H9 (cell line): Measurements from ENCODE around the gene RHBDD3. TPM values are rescaled to one million over a fixed set of nuclear protein-coding genes. Genes with fewer than 3 reads are reported as not detected.

Experiments
- DNase-seq: peaks from one replicate; pipeline ENCODE4 v3.0.0-alpha.2; 2017
- H2AFZ ChIP-seq: one replicate; pipeline ENCODE4 v1.6.1; 2013; ENCODE audit warnings: mild to moderate bottlenecking, low read length, control low read depth, moderate library complexity
- H2AK5ac ChIP-seq: 2 replicates; pipeline ENCODE4 v1.6.1; 2013; ENCODE audit warnings: low read length, control low read depth, mixed read lengths; ENCODE audit not compliant: insufficient read length
- H2BK120ac ChIP-seq: one replicate; pipeline ENCODE4 v1.6.1; 2013; ENCODE audit warnings: low read depth, mild to moderate bottlenecking, low read length, control low read depth, inconsistent platforms; ENCODE audit not compliant: poor library complexity, severe bottlenecking
- H2BK12ac ChIP-seq: 2 replicates; pipeline ENCODE4 v1.6.1; 2013; ENCODE audit warnings: low read length, control low read depth, mixed read lengths, low read depth; ENCODE audit not compliant: insufficient read length
- H2BK15ac ChIP-seq: 2 replicates; pipeline ENCODE4 v1.6.1; 2013; ENCODE audit warnings: low read depth, low read length, control low read depth
- H2BK20ac ChIP-seq: one replicate; pipeline ENCODE4 v1.6.1; 2013; ENCODE audit warnings: low read depth, mild to moderate bottlenecking, low read length, control low read depth, inconsistent platforms; ENCODE audit not compliant: poor library complexity, severe bottlenecking
- H2BK5ac ChIP-seq: 2 replicates; pipeline ENCODE4 v1.6.1; 2013; ENCODE audit warnings: low read length, control low read depth, mixed read lengths; ENCODE audit not compliant: insufficient read length
- H3K14ac ChIP-seq: 2 replicates; pipeline ENCODE4 v1.6.1; 2013; ENCODE audit warnings: low read length, control low read depth; ENCODE audit not compliant: insufficient read depth
- H3K18ac ChIP-seq: 2 replicates; pipeline ENCODE4 v1.6.1; 2013; ENCODE audit warnings: low read depth, mild to moderate bottlenecking, mixed read lengths, low read length, control low read depth; ENCODE audit not compliant: insufficient read length
- H3K23ac ChIP-seq: 2 replicates; pipeline ENCODE4 v1.6.1; 2013; ENCODE audit warnings: low read length, control low read depth, mixed read lengths, low read depth; ENCODE audit not compliant: insufficient read length
- H3K23me2 ChIP-seq: 2 replicates; pipeline ENCODE4 v1.6.1; 2013; ENCODE audit warnings: low read depth, mild to moderate bottlenecking, mixed read lengths, low read length, control low read depth; ENCODE audit not compliant: insufficient read length, poor library complexity, severe bottlenecking
- H3K27ac ChIP-seq: 2 replicates; pipeline ENCODE4 v1.5.1; 2013; ENCODE audit warnings: low read length, control low read depth, mixed read lengths, low read depth; ENCODE audit not compliant: insufficient read length
- H3K27me3 ChIP-seq: 2 replicates; pipeline ENCODE4 v1.6.1; 2013; ENCODE audit warnings: low read length, control low read depth, inconsistent platforms; ENCODE audit not compliant: insufficient read depth
- H3K4ac ChIP-seq: 2 replicates; pipeline ENCODE4 v1.6.1; 2013; ENCODE audit warnings: low read depth, mild to moderate bottlenecking, control low read depth, inconsistent platforms, low read length, moderate library complexity
- H3K4me1 ChIP-seq: 2 replicates; pipeline ENCODE4 v1.6.1; 2013; ENCODE audit warnings: low read length, control low read depth, inconsistent platforms; ENCODE audit not compliant: insufficient read depth
- H3K4me2 ChIP-seq: 2 replicates; pipeline ENCODE4 v1.6.1; 2013; ENCODE audit warnings: low read length, control low read depth, mixed read lengths; ENCODE audit not compliant: insufficient read length, insufficient read depth
- H3K56ac ChIP-seq: 2 replicates; pipeline ENCODE4 v1.6.1; 2013; ENCODE audit warnings: low read depth, mild to moderate bottlenecking, mixed read lengths, low read length, control low read depth; ENCODE audit not compliant: insufficient read length
- H3K79me1 ChIP-seq: 2 replicates; pipeline ENCODE4 v1.6.1; 2013; ENCODE audit warnings: low read depth, mild to moderate bottlenecking, moderate library complexity, low read length, control low read depth, inconsistent platforms; ENCODE audit not compliant: insufficient read depth, poor library complexity, severe bottlenecking
- H3K79me2 ChIP-seq: 2 replicates; pipeline ENCODE4 v1.6.1; 2013; ENCODE audit warnings: low read length, control low read depth, inconsistent platforms; ENCODE audit not compliant: insufficient read depth
- H3K9ac ChIP-seq: 2 replicates; pipeline ENCODE4 v1.6.1; 2013; ENCODE audit warnings: low read length, control low read depth, mixed read lengths; ENCODE audit not compliant: insufficient read length; ENCODE audit errors: extremely low read depth
- H3K9me3 ChIP-seq: one replicate; pipeline ENCODE4 v1.6.1; 2013; ENCODE audit warnings: low read depth, low read length, inconsistent platforms; ENCODE audit not compliant: control insufficient read depth
- H3T11ph ChIP-seq: one replicate; pipeline ENCODE4 v1.6.1; 2013; ENCODE audit warnings: mild to moderate bottlenecking, low read length, control low read depth, inconsistent platforms
- H4K20me1 ChIP-seq: one replicate; pipeline ENCODE4 v1.6.1; 2013; ENCODE audit not compliant: control insufficient read depth, insufficient read length, insufficient read depth
- H4K5ac ChIP-seq: 2 replicates; pipeline ENCODE4 v1.6.1; 2013; ENCODE audit warnings: low read depth, mild to moderate bottlenecking, mixed read lengths, low read length, control low read depth; ENCODE audit not compliant: insufficient read length
- H4K8ac ChIP-seq: replicated peaks from 2 replicates; pipeline ENCODE4 v1.6.1; 2013; ENCODE audit warnings: low read length, control low read depth, mixed read lengths, low read depth; ENCODE audit not compliant: insufficient read length
- H4K91ac ChIP-seq: 2 replicates; pipeline ENCODE4 v1.6.1; 2013; ENCODE audit warnings: low read depth, mild to moderate bottlenecking, moderate library complexity, mixed read lengths, low read length, control low read depth; ENCODE audit not compliant: insufficient read length
- H3K27ac Mint-ChIP-seq, 3 experiments: 2 replicates in 2 of 3; 3 replicates in 1 of 3; pipeline ENCODE4 v1.8.0; 2020 to 2021; ENCODE audit warnings: mixed read lengths in 3 of 3, mild to moderate bottlenecking in 1 of 3, moderate library complexity in 1 of 3
- H3K27me3 Mint-ChIP-seq: 2 replicates; pipeline ENCODE4 v1.8.0; 2021; ENCODE audit warnings: low read depth, mild to moderate bottlenecking, moderate library complexity, mixed read lengths
- H3K36me3 Mint-ChIP-seq, 3 experiments: 2 replicates in 2 of 3; 3 replicates in 1 of 3; pipeline ENCODE4 v1.8.0; 2020 to 2021; ENCODE audit warnings: low read depth in 3 of 3, mixed read lengths in 3 of 3; ENCODE audit not compliant: insufficient read depth in 1 of 3
- H3K4me1 Mint-ChIP-seq, 2 experiments: 2 replicates each; pipeline ENCODE4 v1.8.0; 2020; ENCODE audit warnings: mixed read lengths in 2 of 2
- H3K4me3 Mint-ChIP-seq, 2 experiments: 2 replicates in 1 of 2; 3 replicates in 1 of 2; pipeline ENCODE4 v1.8.0; 2020 to 2021; ENCODE audit warnings: mild to moderate bottlenecking in 2 of 2, mixed read lengths in 2 of 2, moderate library complexity in 1 of 2
- H3K9me3 Mint-ChIP-seq, 2 experiments: 2 replicates in 1 of 2; 3 replicates in 1 of 2; pipeline ENCODE4 v1.8.0; 2020; ENCODE audit warnings: mild to moderate bottlenecking in 2 of 2, mixed read lengths in 2 of 2, moderate library complexity in 1 of 2
- total RNA-seq: library from RNA; stranded (reverse); gene quantifications from 2 replicates; pipeline ENCODE4 v1.2.1, GENCODE V29; 2021
- TF ChIP-seq, protein P1 (sequence below): fragments of 200-600 bp; sonication (generic); conservative IDR thresholded peaks from 3 replicates; pipeline ENCODE4 v1.8.0; 2021; ENCODE audit warnings: antibody characterized with exemption, mild to moderate bottlenecking

Gene RHBDD3
- total RNA-seq, 1 experiment from 2014 or later, result 99.7 TPM

- no peaks in the 10 kb centered on the region for H3K23me2 ChIP-seq
- no peaks in the 10 kb centered on the region for H3K4me1 ChIP-seq
- H4K91ac ChIP-seq, result no peak overlapping the region
- no peak overlapping the region for H3K4me2 ChIP-seq
- peaks cover 69 to 99% (median 96%) of the 10 kb centered on the region in 3 experiments for H3K36me3 Mint-ChIP-seq
- no peaks in the 10 kb centered on the region for H3K79me1 ChIP-seq
- H2BK120ac ChIP-seq, result no peak overlapping the region
- no peak overlapping the region for H2AFZ ChIP-seq
- H3K9me3 ChIP-seq, result no peaks in the 10 kb centered on the region
- no peaks in the 10 kb centered on the region for H3K27me3 Mint-ChIP-seq
- no peak overlapping the region for H3K18ac ChIP-seq
- no peak overlapping the region for H3K4ac ChIP-seq
- H2BK15ac ChIP-seq, result no peak overlapping the region
- H3K27ac Mint-ChIP-seq, result no peak overlapping the region
- H4K8ac ChIP-seq, result no peak overlapping the region
- no peak overlapping the region for H3K4me3 Mint-ChIP-seq
- H3K9me3 Mint-ChIP-seq, result no peaks in the 10 kb centered on the region
- TF ChIP-seq, protein P1, sequence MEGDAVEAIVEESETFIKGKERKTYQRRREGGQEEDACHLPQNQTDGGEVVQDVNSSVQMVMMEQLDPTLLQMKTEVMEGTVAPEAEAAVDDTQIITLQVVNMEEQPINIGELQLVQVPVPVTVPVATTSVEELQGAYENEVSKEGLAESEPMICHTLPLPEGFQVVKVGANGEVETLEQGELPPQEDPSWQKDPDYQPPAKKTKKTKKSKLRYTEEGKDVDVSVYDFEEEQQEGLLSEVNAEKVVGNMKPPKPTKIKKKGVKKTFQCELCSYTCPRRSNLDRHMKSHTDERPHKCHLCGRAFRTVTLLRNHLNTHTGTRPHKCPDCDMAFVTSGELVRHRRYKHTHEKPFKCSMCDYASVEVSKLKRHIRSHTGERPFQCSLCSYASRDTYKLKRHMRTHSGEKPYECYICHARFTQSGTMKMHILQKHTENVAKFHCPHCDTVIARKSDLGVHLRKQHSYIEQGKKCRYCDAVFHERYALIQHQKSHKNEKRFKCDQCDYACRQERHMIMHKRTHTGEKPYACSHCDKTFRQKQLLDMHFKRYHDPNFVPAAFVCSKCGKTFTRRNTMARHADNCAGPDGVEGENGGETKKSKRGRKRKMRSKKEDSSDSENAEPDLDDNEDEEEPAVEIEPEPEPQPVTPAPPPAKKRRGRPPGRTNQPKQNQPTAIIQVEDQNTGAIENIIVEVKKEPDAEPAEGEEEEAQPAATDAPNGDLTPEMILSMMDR, result no peak
- no peak overlapping the region for H2AK5ac ChIP-seq
- no peaks in the 10 kb centered on the region for H3K27me3 ChIP-seq
- H3K79me2 ChIP-seq, result no peaks in the 10 kb centered on the region
- H3T11ph ChIP-seq, result no peak overlapping the region
- H3K4me1 Mint-ChIP-seq, result peaks cover 0 to 7% of the 10 kb centered on the region in 2 experiments; a peak in 1 of 4 replicates
- H3K27ac ChIP-seq, result no peak overlapping the region
- H2BK12ac ChIP-seq, result no peak overlapping the region
- no peak overlapping the region for H2BK20ac ChIP-seq
- H4K20me1 ChIP-seq, result no peaks in the 10 kb centered on the region
- H3K9ac ChIP-seq, result no peak overlapping the region
- H4K5ac ChIP-seq, result no peak overlapping the region
- H3K23ac ChIP-seq, result no peak overlapping the region
- H3K56ac ChIP-seq, result no peak overlapping the region
- no peak for DNase-seq
- H3K14ac ChIP-seq, result no peak overlapping the region
- H2BK5ac ChIP-seq, result no peak overlapping the region
These were observed 24.6 kb upstream of the RHBDD3 start for GRCh38 chr22:29292379-29292778.
